Osteocyte (in vitro differentiated cells): ENCODE results near the gene KIF5C. TPM values are rescaled to one million over a fixed set of nuclear protein-coding genes. Genes with fewer than 3 reads are reported as not detected.

Source experiments
- DNase-seq: peaks from one replicate; pipeline ENCODE4 v3.0.0; 2021; ENCODE audit warnings: mixed read lengths; ENCODE audit not compliant: unreplicated experiment; ENCODE audit errors: extremely low spot score
- H3K27ac Mint-ChIP-seq: one replicate; pipeline ENCODE4 v1.8.0; 2021; ENCODE audit warnings: mild to moderate bottlenecking, mixed read lengths; ENCODE audit not compliant: unreplicated experiment
- H3K27me3 Mint-ChIP-seq: one replicate; pipeline ENCODE4 v1.8.0; 2021; ENCODE audit warnings: mixed read lengths; ENCODE audit not compliant: unreplicated experiment
- H3K36me3 Mint-ChIP-seq: one replicate; pipeline ENCODE4 v1.8.0; 2021; ENCODE audit warnings: mixed read lengths; ENCODE audit not compliant: unreplicated experiment
- H3K4me1 Mint-ChIP-seq: one replicate; pipeline ENCODE4 v1.8.0; 2021; ENCODE audit warnings: mixed read lengths; ENCODE audit not compliant: unreplicated experiment
- H3K4me3 Mint-ChIP-seq: one replicate; pipeline ENCODE4 v1.8.0; 2021; ENCODE audit warnings: mild to moderate bottlenecking, moderate library complexity, mixed read lengths; ENCODE audit not compliant: unreplicated experiment
- H3K9me3 Mint-ChIP-seq: one replicate; pipeline ENCODE4 v1.8.0; 2021; ENCODE audit warnings: mixed read lengths; ENCODE audit not compliant: unreplicated experiment
- CTCF ChIP-seq: fragments of 200-600 bp; sonication (generic); IDR thresholded peaks from 2 replicates; pipeline ENCODE4 v1.5.0; 2021; ENCODE audit warnings: antibody characterized with exemption, mild to moderate bottlenecking, moderate library complexity
- total RNA-seq: library from RNA; stranded (reverse); gene quantifications from 2 replicates; pipeline ENCODE4 v1.2.1, GENCODE V29; 2021

Gene KIF5C
- total RNA-seq, 1 donor from 2014 or later, result 10.2 TPM

- H3K27me3 Mint-ChIP-seq, result no peaks in the 10 kb centered on the region
- H3K36me3 Mint-ChIP-seq, result peaks cover 11% of the 10 kb centered on the region
- peaks cover 56% of the 10 kb centered on the region for H3K4me1 Mint-ChIP-seq
- no peak for TF ChIP-seq CTCF
- no peak overlapping the region for H3K4me3 Mint-ChIP-seq
- DNase-seq, result no peak
- no peak overlapping the region for H3K27ac Mint-ChIP-seq
- H3K9me3 Mint-ChIP-seq, result no peaks in the 10 kb centered on the region
Observed at GRCh38 chr2:149002891-149003740, 128.1 kb downstream of the KIF5C start.

GRCh38 chr2:149004836-149005235 lies 129.8 kb downstream of the KIF5C start:
- H3K27me3 Mint-ChIP-seq, result no peaks in the 10 kb centered on the region
- peak overlapping the region; percentile 79 for H3K27ac Mint-ChIP-seq
- H3K36me3 Mint-ChIP-seq, result peaks cover 13% of the 10 kb centered on the region
- no peak for DNase-seq
- H3K4me1 Mint-ChIP-seq, result peaks cover 51% of the 10 kb centered on the region
- H3K9me3 Mint-ChIP-seq, result no peaks in the 10 kb centered on the region
- no peak for TF ChIP-seq CTCF
- peak overlapping the region; percentile 14 for H3K4me3 Mint-ChIP-seq

DNA sequence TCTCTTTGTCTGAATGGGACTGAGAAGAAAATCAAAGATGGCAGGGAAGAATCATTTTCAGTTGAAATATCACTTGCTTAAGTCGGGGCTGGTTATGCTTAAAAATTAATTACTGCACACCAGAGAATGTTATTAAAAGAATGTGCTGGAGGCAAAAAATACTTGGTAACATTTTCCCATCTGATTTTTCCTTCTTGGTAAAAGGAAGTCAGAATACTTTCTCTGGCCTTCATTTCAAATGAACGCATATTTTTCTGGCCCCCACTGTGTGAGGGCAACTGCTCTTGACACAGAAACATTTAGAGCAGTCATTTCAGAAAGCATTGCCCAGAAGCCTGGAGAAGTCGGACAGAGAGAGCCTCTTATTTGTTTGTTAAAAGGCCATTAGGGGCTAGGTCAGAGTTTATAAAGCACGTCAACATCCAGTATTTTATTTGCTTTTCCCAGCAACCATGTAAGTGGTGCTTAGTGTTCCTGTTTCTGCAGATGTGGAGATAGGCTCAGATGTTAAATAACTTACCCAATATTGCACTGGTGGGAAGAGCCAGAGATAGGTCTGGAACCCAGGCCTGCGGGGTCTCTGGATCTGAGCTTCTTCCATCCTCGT lies 130.5 kb downstream of the KIF5C start:
- DNase-seq, result no peak
- Mint-ChIP-seq H3K27me3 (no peaks in the 10 kb centered on the region), H3K36me3 (peaks cover 15% of the 10 kb centered on the region), H3K4me3 (peak overlapping the region; percentile 14), H3K9me3 (no peaks in the 10 kb centered on the region), H3K4me1 (peaks cover 45% of the 10 kb centered on the region), H3K27ac (peak overlapping the region; percentile 79)
- no peak for TF ChIP-seq CTCF

DNA sequence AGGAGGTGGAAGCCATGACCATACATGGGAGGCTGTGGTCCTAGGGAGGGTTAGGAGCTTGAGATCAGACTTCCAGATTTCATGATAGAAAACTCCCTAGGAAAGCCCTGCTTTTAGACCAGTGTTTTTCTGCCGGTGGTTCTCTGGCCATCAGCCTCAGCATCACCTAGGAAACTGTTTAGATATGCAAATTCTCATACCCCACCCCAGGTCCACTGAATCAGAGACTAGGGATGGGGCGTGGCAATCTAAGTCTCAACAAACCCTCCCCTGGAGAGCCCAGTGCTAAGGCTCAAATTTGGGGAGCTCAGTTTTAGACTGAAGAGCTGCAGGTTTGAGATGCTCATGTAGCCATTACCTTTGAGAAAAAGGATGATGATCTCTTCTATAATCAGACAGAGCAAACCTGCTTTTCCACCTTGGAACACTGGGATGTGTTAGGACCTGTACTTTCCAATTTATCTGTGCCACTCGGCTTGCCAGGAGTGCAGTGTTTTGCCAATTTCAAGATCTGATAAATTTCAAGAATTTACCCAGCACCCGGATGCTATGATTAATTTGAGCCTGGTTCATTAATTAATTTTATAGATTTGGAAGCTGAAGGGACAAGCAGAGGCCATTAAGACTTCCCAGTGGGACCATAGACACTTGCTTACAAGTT lies 132.0 kb downstream of the KIF5C start:
- Mint-ChIP-seq H3K27me3 (no peaks in the 10 kb centered on the region), H3K4me1 (peaks cover 45% of the 10 kb centered on the region), H3K36me3 (peaks cover 17% of the 10 kb centered on the region), H3K27ac (peak overlapping the region; percentile 79), H3K9me3 (no peaks in the 10 kb centered on the region), H3K4me3 (no peak overlapping the region)
- TF ChIP-seq CTCF, result no peak
- DNase-seq, result no peak

- Mint-ChIP-seq H3K36me3 (peaks cover 19% of the 10 kb centered on the region), H3K27me3 (no peaks in the 10 kb centered on the region), H3K4me1 (peaks cover 40% of the 10 kb centered on the region), H3K9me3 (no peaks in the 10 kb centered on the region), H3K4me3 (no peak overlapping the region), H3K27ac (no peak overlapping the region)
- no peak for DNase-seq
- no peak for TF ChIP-seq CTCF
Observed at GRCh38 chr2:149008381-149008780, 133.4 kb downstream of the KIF5C start.
